OCI-LY1 (cell line): ENCODE results near the gene PLCG2.

Source experiments
- EZH2 ChIP-seq: fragments of 200-600 bp; sonication (generic), shearing (Covaris generic); IDR thresholded peaks from 2 replicates; pipeline ENCODE4 v1.8.0; 2017; ENCODE audit warnings: borderline replicate concordance, mixed run types, mild to moderate bottlenecking, antibody characterized with exemption, low read length, moderate library complexity, mixed read lengths
- TF ChIP-seq, protein P1 (sequence below): fragments of 200-600 bp; sonication (generic), shearing (Covaris generic); IDR thresholded peaks from 2 replicates; pipeline ENCODE4 v1.5.1; 2017; ENCODE audit warnings: mild to moderate bottlenecking, antibody characterized with exemption, low read length, moderate library complexity, mixed read lengths

- TF ChIP-seq, protein P1, sequence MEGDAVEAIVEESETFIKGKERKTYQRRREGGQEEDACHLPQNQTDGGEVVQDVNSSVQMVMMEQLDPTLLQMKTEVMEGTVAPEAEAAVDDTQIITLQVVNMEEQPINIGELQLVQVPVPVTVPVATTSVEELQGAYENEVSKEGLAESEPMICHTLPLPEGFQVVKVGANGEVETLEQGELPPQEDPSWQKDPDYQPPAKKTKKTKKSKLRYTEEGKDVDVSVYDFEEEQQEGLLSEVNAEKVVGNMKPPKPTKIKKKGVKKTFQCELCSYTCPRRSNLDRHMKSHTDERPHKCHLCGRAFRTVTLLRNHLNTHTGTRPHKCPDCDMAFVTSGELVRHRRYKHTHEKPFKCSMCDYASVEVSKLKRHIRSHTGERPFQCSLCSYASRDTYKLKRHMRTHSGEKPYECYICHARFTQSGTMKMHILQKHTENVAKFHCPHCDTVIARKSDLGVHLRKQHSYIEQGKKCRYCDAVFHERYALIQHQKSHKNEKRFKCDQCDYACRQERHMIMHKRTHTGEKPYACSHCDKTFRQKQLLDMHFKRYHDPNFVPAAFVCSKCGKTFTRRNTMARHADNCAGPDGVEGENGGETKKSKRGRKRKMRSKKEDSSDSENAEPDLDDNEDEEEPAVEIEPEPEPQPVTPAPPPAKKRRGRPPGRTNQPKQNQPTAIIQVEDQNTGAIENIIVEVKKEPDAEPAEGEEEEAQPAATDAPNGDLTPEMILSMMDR, result no peak
- no peak for TF ChIP-seq EZH2
These were observed 34.6 kb downstream of the PLCG2 start for GRCh38 chr16:81813648-81814047.
